ENCODE measurements around the gene CDC42.
"Not testable (repeated sequence)": the region's sequence is repeated elsewhere in the genome, so short reads cannot be mapped to it uniquely, and the experiment has no call there.

CDC42 gene

GRCh38 chr1:22014575-22015206, 37.8 kb upstream of the CDC42 start:
- H2BK12ac ChIP-seq (ENCODE audit: low read length); H2AFZ ChIP-seq (ENCODE audit: insufficient read depth, low read length, poor library complexity); H3K79me1 ChIP-seq (ENCODE audit: low read length); H3K27ac ChIP-seq (ENCODE audit: low read depth, low read length); H4K12ac ChIP-seq (ENCODE audit: low read depth, low read length); H3K9me3 ChIP-seq (ENCODE audit: insufficient read depth, low read depth, low read length); H3K18ac ChIP-seq (ENCODE audit: low read length); H3K23ac ChIP-seq (ENCODE audit: low read length); H3K4me2 ChIP-seq (ENCODE audit: low read length); H2BK5ac ChIP-seq (ENCODE audit: low read depth, low read length, poor library complexity); H3K9ac ChIP-seq (ENCODE audit: low read length); H3K36me3 ChIP-seq (ENCODE audit: control insufficient read depth in 1 of 2, insufficient read depth in 2 of 2, low read length in 2 of 2); H3K79me2 ChIP-seq (ENCODE audit: control insufficient read depth, insufficient read depth, low read length, poor library complexity); H3K27me3 ChIP-seq (ENCODE audit: insufficient read depth, low read length); DNase-seq; H4K91ac ChIP-seq (ENCODE audit: low read depth, low read length); H2BK120ac ChIP-seq (ENCODE audit: insufficient read depth, low read length, poor library complexity); H4K8ac ChIP-seq (ENCODE audit: low read depth, low read length); H3K4me1 ChIP-seq (ENCODE audit: control insufficient read depth in 1 of 2, insufficient read depth in 2 of 2, low read length in 2 of 2); H3K4ac ChIP-seq (ENCODE audit: low read depth, low read length); H3K4me3 ChIP-seq (ENCODE audit: low read depth, low read length); H2AK5ac ChIP-seq (ENCODE audit: low read length); H3K14ac ChIP-seq (ENCODE audit: low read length): not testable (repeated sequence)
- no CpG with 5 or more reads among the region's 13 CpGs for WGBS (ENCODE audit: extremely low coverage, insufficient coverage, insufficient read length)

- no peak overlapping the region for H4K8ac ChIP-seq (ENCODE audit: low read depth, low read length)
- H2BK12ac ChIP-seq (ENCODE audit: low read length), result no peak overlapping the region
- no peak overlapping the region for H2BK120ac ChIP-seq (ENCODE audit: insufficient read depth, low read length, poor library complexity)
- H3K9me3 ChIP-seq (ENCODE audit: insufficient read depth, low read depth, low read length), result no peaks in the 10 kb centered on the region
- no peak overlapping the region for H3K27ac ChIP-seq (ENCODE audit: low read depth, low read length)
- H3K27me3 ChIP-seq (ENCODE audit: insufficient read depth, low read length), result no peaks in the 10 kb centered on the region
- WGBS (ENCODE audit: extremely low coverage, insufficient coverage, insufficient read length), result 100% methylated on average over 2 of the region's 10 CpGs
- H3K14ac ChIP-seq (ENCODE audit: low read length), result no peak overlapping the region
- no peak overlapping the region for H4K12ac ChIP-seq (ENCODE audit: low read depth, low read length)
- DNase-seq, result peak; percentile 6 to 43
- H4K91ac ChIP-seq (ENCODE audit: low read depth, low read length), result no peak overlapping the region
- no peaks in the 10 kb centered on the region for H3K36me3 ChIP-seq (ENCODE audit: control insufficient read depth in 1 of 2, insufficient read depth in 2 of 2, low read length in 2 of 2)
- H3K4me1 ChIP-seq (ENCODE audit: control insufficient read depth in 1 of 2, insufficient read depth in 2 of 2, low read length in 2 of 2), result peaks cover 3% of the 10 kb centered on the region in 2 experiments
- no peak overlapping the region for H2AFZ ChIP-seq (ENCODE audit: insufficient read depth, low read length, poor library complexity)
- no peak overlapping the region for H2BK5ac ChIP-seq (ENCODE audit: low read depth, low read length, poor library complexity)
- H3K79me2 ChIP-seq (ENCODE audit: control insufficient read depth, insufficient read depth, low read length, poor library complexity), result no peaks in the 10 kb centered on the region
- H3K4me2 ChIP-seq (ENCODE audit: low read length), result no peak overlapping the region
- no peak overlapping the region for H3K4me3 ChIP-seq (ENCODE audit: low read depth, low read length)
- no peak overlapping the region for H3K9ac ChIP-seq (ENCODE audit: low read length)
- H3K4ac ChIP-seq (ENCODE audit: low read depth, low read length), result no peak overlapping the region
- no peak overlapping the region for H3K18ac ChIP-seq (ENCODE audit: low read length)
- H3K79me1 ChIP-seq (ENCODE audit: low read length), result no peaks in the 10 kb centered on the region
- H2AK5ac ChIP-seq (ENCODE audit: low read length), result no peak overlapping the region
- no peak overlapping the region for H3K23ac ChIP-seq (ENCODE audit: low read length)
Observed at GRCh38 chr1:22018583-22019559, 33.6 kb upstream of the CDC42 start.

GRCh38 chr1:22021061-22021460, 31.4 kb upstream of the CDC42 start:
- H3K27ac ChIP-seq (ENCODE audit: low read depth, low read length), result no peak overlapping the region
- H3K4ac ChIP-seq (ENCODE audit: low read depth, low read length), result no peak overlapping the region
- peaks cover 6% of the 10 kb centered on the region in 2 experiments for H3K4me1 ChIP-seq (ENCODE audit: control insufficient read depth in 1 of 2, insufficient read depth in 2 of 2, low read length in 2 of 2)
- no peak for DNase-seq
- WGBS (ENCODE audit: extremely low coverage, insufficient coverage, insufficient read length), result no CpG with 5 or more reads among the region's 6 CpGs
- no peak overlapping the region for H3K9ac ChIP-seq (ENCODE audit: low read length)
- H3K4me3 ChIP-seq (ENCODE audit: low read depth, low read length), result no peak overlapping the region
- no peak overlapping the region for H3K18ac ChIP-seq (ENCODE audit: low read length)
- H4K91ac ChIP-seq (ENCODE audit: low read depth, low read length), result no peak overlapping the region
- no peaks in the 10 kb centered on the region for H3K27me3 ChIP-seq (ENCODE audit: insufficient read depth, low read length)
- no peak overlapping the region for H3K14ac ChIP-seq (ENCODE audit: low read length)
- no peak overlapping the region for H2BK120ac ChIP-seq (ENCODE audit: insufficient read depth, low read length, poor library complexity)
- H2BK12ac ChIP-seq (ENCODE audit: low read length), result no peak overlapping the region
- peaks cover 6% of the 10 kb centered on the region for H3K79me2 ChIP-seq (ENCODE audit: control insufficient read depth, insufficient read depth, low read length, poor library complexity)
- H4K8ac ChIP-seq (ENCODE audit: low read depth, low read length), result no peak overlapping the region
- H2BK5ac ChIP-seq (ENCODE audit: low read depth, low read length, poor library complexity), result no peak overlapping the region
- H3K4me2 ChIP-seq (ENCODE audit: low read length), result no peak overlapping the region
- H3K9me3 ChIP-seq (ENCODE audit: insufficient read depth, low read depth, low read length), result peaks cover 2% of the 10 kb centered on the region
- no peak overlapping the region for H2AFZ ChIP-seq (ENCODE audit: insufficient read depth, low read length, poor library complexity)
- H4K12ac ChIP-seq (ENCODE audit: low read depth, low read length), result no peak overlapping the region
- no peaks in the 10 kb centered on the region for H3K36me3 ChIP-seq (ENCODE audit: control insufficient read depth in 1 of 2, insufficient read depth in 2 of 2, low read length in 2 of 2)
- no peak overlapping the region for H3K23ac ChIP-seq (ENCODE audit: low read length)
- H3K79me1 ChIP-seq (ENCODE audit: low read length), result peaks cover 10% of the 10 kb centered on the region
- H2AK5ac ChIP-seq (ENCODE audit: low read length), result no peak overlapping the region

GRCh38 chr1:22024485-22025367, 27.8 kb upstream of the CDC42 start:
- peaks cover 2% of the 10 kb centered on the region for H3K9me3 ChIP-seq (ENCODE audit: insufficient read depth, low read depth, low read length)
- DNase-seq, result peak; percentile 58 to 88
- peaks cover 4 to 6% of the 10 kb centered on the region in 2 experiments for H3K4me1 ChIP-seq (ENCODE audit: control insufficient read depth in 1 of 2, insufficient read depth in 2 of 2, low read length in 2 of 2)
- H3K4me2 ChIP-seq (ENCODE audit: low read length), result peak overlapping the region; percentile 83
- peak overlapping the region; percentile 24 for H3K9ac ChIP-seq (ENCODE audit: low read length)
- no peak overlapping the region for H3K23ac ChIP-seq (ENCODE audit: low read length)
- peak overlapping the region; percentile 14 for H4K12ac ChIP-seq (ENCODE audit: low read depth, low read length)
- H3K4ac ChIP-seq (ENCODE audit: low read depth, low read length), result no peak overlapping the region
- peak overlapping the region; percentile 49 for H2BK5ac ChIP-seq (ENCODE audit: low read depth, low read length, poor library complexity)
- H3K36me3 ChIP-seq (ENCODE audit: control insufficient read depth in 1 of 2, insufficient read depth in 2 of 2, low read length in 2 of 2), result no peaks in the 10 kb centered on the region
- peak overlapping the region; percentile 14 for H2AFZ ChIP-seq (ENCODE audit: insufficient read depth, low read length, poor library complexity)
- peak overlapping the region; percentile 7 for H2BK12ac ChIP-seq (ENCODE audit: low read length)
- H3K79me2 ChIP-seq (ENCODE audit: control insufficient read depth, insufficient read depth, low read length, poor library complexity), result peaks cover 6% of the 10 kb centered on the region
- H3K79me1 ChIP-seq (ENCODE audit: low read length), result peaks cover 10% of the 10 kb centered on the region
- H3K4me3 ChIP-seq (ENCODE audit: low read depth, low read length), result peak overlapping the region; percentile 14
- peak overlapping the region; percentile 20 for H3K18ac ChIP-seq (ENCODE audit: low read length)
- no peaks in the 10 kb centered on the region for H3K27me3 ChIP-seq (ENCODE audit: insufficient read depth, low read length)
- H4K91ac ChIP-seq (ENCODE audit: low read depth, low read length), result peak overlapping the region; percentile 13
- no CpG with 5 or more reads among the region's 33 CpGs for WGBS (ENCODE audit: extremely low coverage, insufficient coverage, insufficient read length)
- no peak overlapping the region for H2AK5ac ChIP-seq (ENCODE audit: low read length)
- H4K8ac ChIP-seq (ENCODE audit: low read depth, low read length), result peak overlapping the region; percentile 81
- peak overlapping the region; percentile 34 for H2BK120ac ChIP-seq (ENCODE audit: insufficient read depth, low read length, poor library complexity)
- peak overlapping the region; percentile 62 for H3K27ac ChIP-seq (ENCODE audit: low read depth, low read length)
- H3K14ac ChIP-seq (ENCODE audit: low read length), result peak overlapping the region; percentile 27
